GM20431 (cell line): ENCODE measurements around the gene KPNA6.
"Not testable (repeated sequence)": the region's sequence is repeated elsewhere in the genome, so short reads cannot be mapped to it uniquely, and the experiment has no call there.

Experiments used
- in situ Hi-C: fragments of 300-500 bp; cut with MseI, MboI; formaldehyde crosslinking; loops from one replicate; pipeline ENCODE4 v1.15.0; 2020; ENCODE audit warnings: low sequenced_read_pairs; ENCODE audit not compliant: unreplicated experiment

Gene KPNA6

GRCh38 chr1:32099426-32099825 lies 8.4 kb upstream of the KPNA6 start:
- in situ Hi-C loops = no loop called here

- in situ Hi-C loops = no loop called here
Observed at GRCh38 chr1:32100359-32100758, 7.5 kb upstream of the KPNA6 start.

GRCh38 chr1:32100807-32101708 lies 6.8 kb upstream of the KPNA6 start:
- in situ Hi-C loops = no loop called here

GRCh38 chr1:32104127-32104526 lies 3.7 kb upstream of the KPNA6 start:
- in situ Hi-C loops = no loop called here

GRCh38 chr1:32105338-32105737 lies 2.5 kb upstream of the KPNA6 start:
- in situ Hi-C loops = no loop called here

GRCh38 chr1:32106663-32107275 lies 1.1 kb upstream of the KPNA6 start:
- in situ Hi-C loops = no loop called here

GRCh38 chr1:32111040-32111623 lies 3.3 kb downstream of the KPNA6 start:
- in situ Hi-C loops = no loop called here

GRCh38 chr1:32111789-32112188 lies 3.9 kb downstream of the KPNA6 start:
- in situ Hi-C loops = no loop called here

- in situ Hi-C loops = no loop called here
Observed at GRCh38 chr1:32112806-32113375, 5.0 kb downstream of the KPNA6 start.

- in situ Hi-C loops = not testable (repeated sequence)
Observed at GRCh38 chr1:32113436-32113835, 5.6 kb downstream of the KPNA6 start.

GRCh38 chr1:32114420-32114819 lies 6.6 kb downstream of the KPNA6 start:
- in situ Hi-C loops = no loop called here

- in situ Hi-C loops = no loop called here
Observed at GRCh38 chr1:32115496-32115895, 7.6 kb downstream of the KPNA6 start.

GRCh38 chr1:32116531-32116930 lies 8.7 kb downstream of the KPNA6 start:
- in situ Hi-C loops = no loop called here

GRCh38 chr1:32122151-32122550 lies 14.3 kb downstream of the KPNA6 start:
- in situ Hi-C loops = no loop called here

- in situ Hi-C loops = not testable (repeated sequence)
Observed at GRCh38 chr1:32123361-32123760, 15.5 kb downstream of the KPNA6 start.

- in situ Hi-C loops = no loop called here
Observed at GRCh38 chr1:32125313-32125712, 17.5 kb downstream of the KPNA6 start.

GRCh38 chr1:32126770-32127169 lies 18.9 kb downstream of the KPNA6 start:
- in situ Hi-C loops = no loop called here

GRCh38 chr1:32127409-32128198 lies 19.7 kb downstream of the KPNA6 start:
- in situ Hi-C loops = no loop called here

- in situ Hi-C loops = no loop called here
Observed at GRCh38 chr1:32128479-32128878, 20.6 kb downstream of the KPNA6 start.

GRCh38 chr1:32128964-32129363 lies 21.1 kb downstream of the KPNA6 start:
- in situ Hi-C loops = no loop called here
